ENCODE data around the gene DDC.

Gene DDC

DNA sequence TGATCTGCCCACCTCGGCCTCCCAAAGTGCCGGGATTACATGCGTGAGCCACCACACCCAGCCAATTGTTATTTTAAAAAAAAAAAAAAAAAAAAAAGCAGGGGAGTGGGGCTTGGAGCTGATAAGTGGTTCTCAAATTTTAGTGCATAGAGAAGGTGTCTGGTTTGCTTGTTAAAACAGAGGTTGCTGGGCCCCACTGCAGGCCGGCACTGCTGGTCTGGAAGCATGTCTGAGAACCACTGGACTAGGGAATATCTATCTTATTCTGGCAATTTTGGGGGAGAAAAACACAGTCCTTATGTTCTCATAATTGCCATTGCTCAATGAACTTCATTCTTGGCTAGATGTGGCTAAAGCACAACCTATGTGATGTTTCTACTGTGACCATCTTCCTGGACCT, 96.0 kb downstream of the DDC start:
- Histone ChIP-seq H3K79me2 (ENCODE audit: control insufficient read depth, insufficient read depth, low read length, poor library complexity) (no peaks in the 10 kb centered on the region), H2BK5ac (ENCODE audit: low read depth, low read length, poor library complexity) (no peak overlapping the region), H3K14ac (ENCODE audit: low read length) (no peak overlapping the region), H3K9me3 (ENCODE audit: insufficient read depth, low read depth, low read length) (no peaks in the 10 kb centered on the region), H3K4me2 (ENCODE audit: low read length) (no peak overlapping the region), H3K4ac (ENCODE audit: low read depth, low read length) (no peak overlapping the region), H3K18ac (ENCODE audit: low read length) (no peak overlapping the region), H2BK12ac (ENCODE audit: low read length) (no peak overlapping the region), H4K91ac (ENCODE audit: low read depth, low read length) (no peak overlapping the region), H2AK5ac (ENCODE audit: low read length) (no peak overlapping the region), H3K27ac (ENCODE audit: low read depth, low read length) (no peak overlapping the region), H4K8ac (ENCODE audit: low read depth, low read length) (no peak overlapping the region), H4K12ac (ENCODE audit: low read depth, low read length) (no peak overlapping the region), H2BK120ac (ENCODE audit: insufficient read depth, low read length, poor library complexity) (no peak overlapping the region), H3K23ac (ENCODE audit: low read length) (no peak overlapping the region), H2AFZ (ENCODE audit: insufficient read depth, low read length, poor library complexity) (no peak overlapping the region), H3K79me1 (ENCODE audit: low read length) (no peaks in the 10 kb centered on the region), H3K9ac (ENCODE audit: low read length) (no peak overlapping the region), H3K4me3 (ENCODE audit: low read depth, low read length) (no peak overlapping the region), H3K27me3 (ENCODE audit: insufficient read depth, low read length) (no peaks in the 10 kb centered on the region), H3K36me3 (ENCODE audit: control insufficient read depth in 1 of 2, insufficient read depth in 2 of 2, low read length in 2 of 2) (no peaks in the 10 kb centered on the region), H3K4me1 (ENCODE audit: control insufficient read depth in 1 of 2, insufficient read depth in 2 of 2, low read length in 2 of 2) (no peaks in the 10 kb centered on the region)
- DNase-seq = no peak
- WGBS (ENCODE audit: extremely low coverage, insufficient coverage, insufficient read length) = no CpG with 5 or more reads among the region's 4 CpGs

DNA sequence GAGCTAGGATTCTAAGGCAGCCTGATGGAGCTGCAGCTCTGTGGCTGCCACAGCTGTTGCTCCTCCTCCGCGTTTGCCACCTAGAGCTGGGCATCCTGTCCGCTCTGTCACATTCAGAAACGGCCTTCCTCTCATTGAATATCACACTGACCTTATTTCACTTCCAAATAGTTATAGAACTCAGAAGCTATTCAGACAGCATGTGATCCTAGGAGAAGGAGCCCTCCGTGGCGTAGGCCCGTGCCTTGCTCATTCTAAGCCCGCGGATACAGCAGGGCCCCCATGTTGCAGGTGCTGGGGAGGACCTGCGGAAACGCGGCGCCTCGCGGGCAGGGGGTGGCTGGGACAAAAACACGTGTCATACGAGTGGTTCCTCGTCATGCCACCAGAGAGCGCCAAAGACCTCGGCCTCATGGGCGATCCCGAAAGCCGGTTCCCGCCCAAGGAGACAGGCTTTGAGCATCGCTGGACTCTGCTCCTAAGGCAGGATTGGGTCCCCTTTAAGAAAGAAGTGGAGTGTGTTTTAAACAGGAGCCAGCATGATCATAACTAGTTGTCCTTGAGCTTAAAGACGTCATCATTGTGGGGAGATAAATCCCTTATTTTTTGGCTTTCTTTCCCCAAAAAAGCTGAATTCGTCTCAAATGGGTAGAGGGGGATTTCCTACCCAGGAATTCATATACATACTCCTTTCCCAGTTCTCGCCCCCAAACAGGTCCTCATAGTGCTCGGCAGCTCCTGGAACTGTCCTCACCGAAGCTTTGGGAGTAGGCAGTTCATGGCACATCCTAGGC, 97.2 kb downstream of the DDC start:
- H2BK5ac ChIP-seq (ENCODE audit: low read depth, low read length, poor library complexity) = no peak overlapping the region
- no peaks in the 10 kb centered on the region for H3K79me2 ChIP-seq (ENCODE audit: control insufficient read depth, insufficient read depth, low read length, poor library complexity)
- no peak overlapping the region for H3K23ac ChIP-seq (ENCODE audit: low read length)
- H3K14ac ChIP-seq (ENCODE audit: low read length) = no peak overlapping the region
- H3K4ac ChIP-seq (ENCODE audit: low read depth, low read length) = no peak overlapping the region
- H2AFZ ChIP-seq (ENCODE audit: insufficient read depth, low read length, poor library complexity) = no peak overlapping the region
- H4K91ac ChIP-seq (ENCODE audit: low read depth, low read length) = no peak overlapping the region
- H3K79me1 ChIP-seq (ENCODE audit: low read length) = no peaks in the 10 kb centered on the region
- H2BK120ac ChIP-seq (ENCODE audit: insufficient read depth, low read length, poor library complexity) = no peak overlapping the region
- no peak overlapping the region for H2BK12ac ChIP-seq (ENCODE audit: low read length)
- no peaks in the 10 kb centered on the region for H3K9me3 ChIP-seq (ENCODE audit: insufficient read depth, low read depth, low read length)
- no peaks in the 10 kb centered on the region for H3K27me3 ChIP-seq (ENCODE audit: insufficient read depth, low read length)
- no peaks in the 10 kb centered on the region for H3K4me1 ChIP-seq (ENCODE audit: control insufficient read depth in 1 of 2, insufficient read depth in 2 of 2, low read length in 2 of 2)
- WGBS (ENCODE audit: extremely low coverage, insufficient coverage, insufficient read length) = no CpG with 5 or more reads among the region's 30 CpGs
- H4K8ac ChIP-seq (ENCODE audit: low read depth, low read length) = no peak overlapping the region
- no peaks in the 10 kb centered on the region for H3K36me3 ChIP-seq (ENCODE audit: control insufficient read depth in 1 of 2, insufficient read depth in 2 of 2, low read length in 2 of 2)
- H3K18ac ChIP-seq (ENCODE audit: low read length) = no peak overlapping the region
- no peak overlapping the region for H4K12ac ChIP-seq (ENCODE audit: low read depth, low read length)
- no peak overlapping the region for H3K27ac ChIP-seq (ENCODE audit: low read depth, low read length)
- no peak overlapping the region for H3K4me3 ChIP-seq (ENCODE audit: low read depth, low read length)
- DNase-seq = peak; percentile 66 to 89
- H3K4me2 ChIP-seq (ENCODE audit: low read length) = peak overlapping the region; percentile 17
- no peak overlapping the region for H2AK5ac ChIP-seq (ENCODE audit: low read length)
- no peak overlapping the region for H3K9ac ChIP-seq (ENCODE audit: low read length)

DNA sequence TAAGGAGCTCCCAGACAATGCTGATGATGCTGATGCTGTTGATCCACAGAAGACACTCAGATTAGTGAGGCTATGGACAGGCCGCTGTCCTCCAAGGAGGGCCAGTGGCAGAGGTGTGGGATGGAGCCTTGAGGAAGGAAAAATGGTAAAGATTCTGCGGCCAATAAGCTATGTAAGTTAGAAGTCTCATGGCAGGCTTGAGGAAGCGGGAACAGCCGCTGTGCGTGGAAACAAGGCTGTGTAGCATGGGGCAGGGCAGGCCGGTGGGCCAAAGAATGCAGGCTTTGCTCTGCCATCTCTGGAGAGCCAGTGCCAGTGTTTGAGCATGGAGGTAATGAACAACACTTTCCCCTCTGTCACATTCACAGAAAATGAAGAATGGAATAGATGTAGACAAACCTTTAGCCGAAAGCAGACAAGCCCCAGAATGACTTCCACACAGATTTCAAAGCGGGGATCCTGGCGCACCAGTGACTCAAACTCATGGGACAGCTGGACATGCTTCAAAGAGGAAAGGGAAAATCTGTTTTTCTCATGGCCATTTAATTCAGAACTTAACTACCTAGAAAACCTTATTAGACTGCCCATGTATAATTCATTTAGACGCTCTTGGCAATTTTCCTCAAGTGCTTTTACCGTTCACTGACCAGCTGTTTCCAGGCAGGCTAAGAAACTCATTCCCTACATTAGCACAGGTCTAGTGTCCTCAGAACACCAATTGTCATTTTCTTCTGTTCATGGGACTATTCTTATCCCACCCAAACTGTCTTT, 98.2 kb downstream of the DDC start:
- H2BK120ac ChIP-seq (ENCODE audit: insufficient read depth, low read length, poor library complexity) = no peak overlapping the region
- no peak overlapping the region for H3K4ac ChIP-seq (ENCODE audit: low read depth, low read length)
- no peaks in the 10 kb centered on the region for H3K36me3 ChIP-seq (ENCODE audit: control insufficient read depth in 1 of 2, insufficient read depth in 2 of 2, low read length in 2 of 2)
- no peaks in the 10 kb centered on the region for H3K27me3 ChIP-seq (ENCODE audit: insufficient read depth, low read length)
- H2AK5ac ChIP-seq (ENCODE audit: low read length) = no peak overlapping the region
- H3K79me2 ChIP-seq (ENCODE audit: control insufficient read depth, insufficient read depth, low read length, poor library complexity) = no peaks in the 10 kb centered on the region
- H2BK12ac ChIP-seq (ENCODE audit: low read length) = no peak overlapping the region
- no peak overlapping the region for H2AFZ ChIP-seq (ENCODE audit: insufficient read depth, low read length, poor library complexity)
- no peak overlapping the region for H3K27ac ChIP-seq (ENCODE audit: low read depth, low read length)
- H3K79me1 ChIP-seq (ENCODE audit: low read length) = no peaks in the 10 kb centered on the region
- no peak overlapping the region for H3K4me2 ChIP-seq (ENCODE audit: low read length)
- no peak overlapping the region for H3K9ac ChIP-seq (ENCODE audit: low read length)
- no peak overlapping the region for H3K18ac ChIP-seq (ENCODE audit: low read length)
- H3K23ac ChIP-seq (ENCODE audit: low read length) = no peak overlapping the region
- no peak overlapping the region for H3K14ac ChIP-seq (ENCODE audit: low read length)
- no peak overlapping the region for H4K91ac ChIP-seq (ENCODE audit: low read depth, low read length)
- no peak overlapping the region for H4K12ac ChIP-seq (ENCODE audit: low read depth, low read length)
- no peaks in the 10 kb centered on the region for H3K4me1 ChIP-seq (ENCODE audit: control insufficient read depth in 1 of 2, insufficient read depth in 2 of 2, low read length in 2 of 2)
- H3K9me3 ChIP-seq (ENCODE audit: insufficient read depth, low read depth, low read length) = no peaks in the 10 kb centered on the region
- no peak overlapping the region for H3K4me3 ChIP-seq (ENCODE audit: low read depth, low read length)
- H2BK5ac ChIP-seq (ENCODE audit: low read depth, low read length, poor library complexity) = no peak overlapping the region
- no peak overlapping the region for H4K8ac ChIP-seq (ENCODE audit: low read depth, low read length)
- no CpG with 5 or more reads among the region's 11 CpGs for WGBS (ENCODE audit: extremely low coverage, insufficient coverage, insufficient read length)
- no peak for DNase-seq

DNA sequence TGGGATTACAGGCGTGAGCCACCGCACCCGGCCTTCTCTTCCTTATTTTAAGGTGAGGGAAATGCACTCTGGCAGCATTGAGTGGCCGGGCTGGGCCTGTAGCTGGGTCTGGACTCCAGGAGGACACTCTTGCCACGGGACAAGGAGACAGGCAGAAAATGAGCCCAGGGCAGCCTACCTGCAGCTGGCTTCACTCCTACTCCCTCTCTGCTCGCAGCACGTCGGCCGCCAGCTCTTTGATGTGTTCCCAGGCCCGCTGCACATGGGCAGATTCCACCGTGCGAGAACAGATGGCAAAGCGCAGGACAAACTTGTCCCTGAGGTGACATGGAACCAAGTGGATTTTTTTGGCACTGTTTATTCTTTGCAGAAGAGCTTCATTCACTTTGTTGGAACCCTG, 102.2 kb downstream of the DDC start:
- no peak overlapping the region for H3K18ac ChIP-seq (ENCODE audit: low read length)
- no peak overlapping the region for H3K4ac ChIP-seq (ENCODE audit: low read depth, low read length)
- H3K4me2 ChIP-seq (ENCODE audit: low read length) = no peak overlapping the region
- H3K23ac ChIP-seq (ENCODE audit: low read length) = no peak overlapping the region
- no CpG with 5 or more reads among the region's 13 CpGs for WGBS (ENCODE audit: extremely low coverage, insufficient coverage, insufficient read length)
- H4K12ac ChIP-seq (ENCODE audit: low read depth, low read length) = no peak overlapping the region
- no peak for DNase-seq
- no peak overlapping the region for H2BK120ac ChIP-seq (ENCODE audit: insufficient read depth, low read length, poor library complexity)
- H3K79me2 ChIP-seq (ENCODE audit: control insufficient read depth, insufficient read depth, low read length, poor library complexity) = no peaks in the 10 kb centered on the region
- H2BK5ac ChIP-seq (ENCODE audit: low read depth, low read length, poor library complexity) = no peak overlapping the region
- H3K4me1 ChIP-seq (ENCODE audit: control insufficient read depth in 1 of 2, insufficient read depth in 2 of 2, low read length in 2 of 2) = no peaks in the 10 kb centered on the region
- H3K36me3 ChIP-seq (ENCODE audit: control insufficient read depth in 1 of 2, insufficient read depth in 2 of 2, low read length in 2 of 2) = no peaks in the 10 kb centered on the region
- no peak overlapping the region for H4K8ac ChIP-seq (ENCODE audit: low read depth, low read length)
- H3K27ac ChIP-seq (ENCODE audit: low read depth, low read length) = no peak overlapping the region
- H4K91ac ChIP-seq (ENCODE audit: low read depth, low read length) = no peak overlapping the region
- H2AFZ ChIP-seq (ENCODE audit: insufficient read depth, low read length, poor library complexity) = no peak overlapping the region
- H3K4me3 ChIP-seq (ENCODE audit: low read depth, low read length) = no peak overlapping the region
- H3K79me1 ChIP-seq (ENCODE audit: low read length) = no peaks in the 10 kb centered on the region
- no peak overlapping the region for H2BK12ac ChIP-seq (ENCODE audit: low read length)
- H3K9me3 ChIP-seq (ENCODE audit: insufficient read depth, low read depth, low read length) = no peaks in the 10 kb centered on the region
- no peak overlapping the region for H2AK5ac ChIP-seq (ENCODE audit: low read length)
- H3K14ac ChIP-seq (ENCODE audit: low read length) = no peak overlapping the region
- no peaks in the 10 kb centered on the region for H3K27me3 ChIP-seq (ENCODE audit: insufficient read depth, low read length)
- no peak overlapping the region for H3K9ac ChIP-seq (ENCODE audit: low read length)

Measured in trophoblast cell (in vitro differentiated cells and primary cell).